Body of pancreas (tissue), 4 donors: ENCODE data around the gene UHRF2.

Experiments
- POLR2A ChIP-seq, 3 donors: fragments of 450-650 bp; IDR thresholded peaks; one replicate each; pipeline ENCODE4 v1.6.1; 2016; ENCODE audit warnings: antibody characterized with exemption in 3 of 3, mild to moderate bottlenecking in 2 of 3
- TF ChIP-seq, protein P1 (sequence below), 7 experiments: fragments of 450-650 bp in 4 of 7; fragments of 200-600 bp in 3 of 7; sonication (generic) in 3 of 7; IDR thresholded peaks; one replicate each; pipeline ENCODE4 v1.5.1; 2016 to 2019; ENCODE audit warnings: antibody characterized with exemption in 7 of 7

- no peak for TF ChIP-seq POLR2A (IDR thresholded peaks at IDR 0.05)
- TF ChIP-seq, protein P1, sequence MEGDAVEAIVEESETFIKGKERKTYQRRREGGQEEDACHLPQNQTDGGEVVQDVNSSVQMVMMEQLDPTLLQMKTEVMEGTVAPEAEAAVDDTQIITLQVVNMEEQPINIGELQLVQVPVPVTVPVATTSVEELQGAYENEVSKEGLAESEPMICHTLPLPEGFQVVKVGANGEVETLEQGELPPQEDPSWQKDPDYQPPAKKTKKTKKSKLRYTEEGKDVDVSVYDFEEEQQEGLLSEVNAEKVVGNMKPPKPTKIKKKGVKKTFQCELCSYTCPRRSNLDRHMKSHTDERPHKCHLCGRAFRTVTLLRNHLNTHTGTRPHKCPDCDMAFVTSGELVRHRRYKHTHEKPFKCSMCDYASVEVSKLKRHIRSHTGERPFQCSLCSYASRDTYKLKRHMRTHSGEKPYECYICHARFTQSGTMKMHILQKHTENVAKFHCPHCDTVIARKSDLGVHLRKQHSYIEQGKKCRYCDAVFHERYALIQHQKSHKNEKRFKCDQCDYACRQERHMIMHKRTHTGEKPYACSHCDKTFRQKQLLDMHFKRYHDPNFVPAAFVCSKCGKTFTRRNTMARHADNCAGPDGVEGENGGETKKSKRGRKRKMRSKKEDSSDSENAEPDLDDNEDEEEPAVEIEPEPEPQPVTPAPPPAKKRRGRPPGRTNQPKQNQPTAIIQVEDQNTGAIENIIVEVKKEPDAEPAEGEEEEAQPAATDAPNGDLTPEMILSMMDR (IDR thresholded peaks at IDR 0.05), result no peak
Observed at GRCh38 chr9:6551136-6551535, 138.1 kb downstream of the UHRF2 start.
